GM12878 (cell line): Measurements from ENCODE around the gene NISCH. TPM values are rescaled to one million over a fixed set of nuclear protein-coding genes. Genes with fewer than 3 reads are reported as not detected.

Experiments
- BRCA1 ChIP-seq: IDR thresholded peaks from 2 replicates; pipeline ENCODE4 v1.6.1; 2011; ENCODE audit warnings: low read depth, low read length, improper control_type of control experiment
- CBFB ChIP-seq: IDR thresholded peaks from 2 replicates; pipeline ENCODE4 v1.6.1; 2016; ENCODE audit warnings: antibody characterized with exemption, low read depth
- FOS ChIP-seq: IDR thresholded peaks from 3 replicates; pipeline ENCODE4 v1.6.1; 2011; ENCODE audit warnings: borderline replicate concordance; ENCODE audit not compliant: insufficient read length; ENCODE audit errors: extremely low read depth
- FOXK2 ChIP-seq: fragments of 450-650 bp; IDR thresholded peaks from 2 replicates; pipeline ENCODE4 v1.6.1; 2017; ENCODE audit warnings: mild to moderate bottlenecking, moderate library complexity
- FOXM1 ChIP-seq: IDR thresholded peaks from 2 replicates; pipeline ENCODE4 v1.6.1; 2012; ENCODE audit warnings: low read depth, mild to moderate bottlenecking, inconsistent platforms, low read length, moderate library complexity
- MEF2A ChIP-seq: IDR thresholded peaks from 2 replicates; pipeline ENCODE4 v1.6.1; 2011; ENCODE audit warnings: low read depth, mild to moderate bottlenecking, low read length, moderate library complexity; ENCODE audit not compliant: insufficient read depth
- MXI1 ChIP-seq: fragments of 150-350 bp; IDR thresholded peaks from 2 replicates; pipeline ENCODE4 v1.6.1; 2011; ENCODE audit warnings: low read depth, mild to moderate bottlenecking, inconsistent platforms, low read length, improper control_type of control experiment
- MYB ChIP-seq: fragments of 150-350 bp; IDR thresholded peaks from 2 replicates; pipeline ENCODE4 v1.6.1; 2014; ENCODE audit warnings: mild to moderate bottlenecking, low read depth, low read length, borderline replicate concordance
- NBN ChIP-seq: fragments of 450-650 bp; IDR thresholded peaks from 2 replicates; pipeline ENCODE4 v1.6.1; 2016
- NR2C1 ChIP-seq: fragments of 450-650 bp; IDR thresholded peaks from 2 replicates; pipeline ENCODE4 v1.6.1; 2017; ENCODE audit warnings: antibody characterized with exemption, mild to moderate bottlenecking, moderate library complexity
- POLR2AphosphoS5 ChIP-seq: IDR thresholded peaks from 2 replicates; pipeline ENCODE4 v1.6.1; 2011; ENCODE audit warnings: mild to moderate bottlenecking, low read length, inconsistent platforms
- RB1 ChIP-seq: fragments of 450-650 bp; formaldehyde crosslinking; IDR thresholded peaks from 2 replicates; pipeline ENCODE4 v1.6.1; 2017; ENCODE audit warnings: mild to moderate bottlenecking, borderline replicate concordance
- SMAD1 ChIP-seq: fragments of 450-650 bp; IDR thresholded peaks from 2 replicates; pipeline ENCODE4 v1.6.1; 2018; ENCODE audit warnings: mild to moderate bottlenecking, low read depth; ENCODE audit not compliant: partially characterized antibody
- SMC3 ChIP-seq: IDR thresholded peaks from 2 replicates; pipeline ENCODE4 v1.6.1; 2011; ENCODE audit warnings: low read length, improper control_type of control experiment, borderline replicate concordance
- SREBF2 ChIP-seq: IDR thresholded peaks from 2 replicates; pipeline ENCODE4 v1.6.1; 2012; ENCODE audit warnings: mild to moderate bottlenecking, low read length
- TCF12 ChIP-seq: IDR thresholded peaks from 2 replicates; pipeline ENCODE4 v1.6.1; 2011; ENCODE audit warnings: low read depth, mild to moderate bottlenecking, low read length
- TCF7 ChIP-seq: IDR thresholded peaks from 2 replicates; pipeline ENCODE4 v1.6.1; 2014; ENCODE audit warnings: antibody characterized with exemption, borderline replicate concordance
- ZNF207 ChIP-seq: fragments of 450-650 bp; IDR thresholded peaks from 2 replicates; pipeline ENCODE4 v1.6.1; 2014; ENCODE audit warnings: antibody characterized with exemption, mild to moderate bottlenecking, borderline replicate concordance
- polyA plus RNA-seq, 11 experiments: library from polyadenylated mRNA; depleted of rRNA in 4 of 11; unstranded in 6 of 11; stranded (reverse) in 5 of 11; fragments of >200 nt; fragmentation: Nextera tagmentation in 4 of 11; fragmentation: Illumina TruSeq in 1 of 11; extraction: Ambion mirVana in 4 of 11; extraction: Trizol in 1 of 11; gene quantifications; 1 replicate in 1 of 11; 2 replicates in 10 of 11; pipeline versions ENCODE4 v1.2.1 to v1.2.3, GENCODE V29; 2011 to 2016; ENCODE audit warnings: inconsistent platforms in 2 of 11, missing spikeins in 2 of 11, low read depth in 1 of 11
- total RNA-seq, 4 experiments: library from RNA; depleted of rRNA in 3 of 4; stranded (reverse); fragments of >200 nt in 3 of 4; fragmentation: Illumina TruSeq in 1 of 4; extraction: Trizol in 1 of 4; gene quantifications; 2 replicates each; pipeline versions ENCODE4 v1.2.1 to v1.2.3, GENCODE V29; 2013 to 2021
- TF ChIP-seq, protein P1 (sequence below), 3 experiments: IDR thresholded peaks in 2 of 3; conservative IDR thresholded peaks in 1 of 3; 2 replicates each; pipeline ENCODE4 v1.5.1; 2011; ENCODE audit warnings: low read depth in 3 of 3, low read length in 3 of 3, mild to moderate bottlenecking in 3 of 3, control low read depth in 2 of 3, moderate library complexity in 2 of 3, inconsistent platforms in 1 of 3, mixed read lengths in 1 of 3; ENCODE audit not compliant: control insufficient read depth in 2 of 3, insufficient read depth in 1 of 3; ENCODE audit errors: extremely low read depth in 1 of 3
- TF ChIP-seq, protein P2 (sequence below): fragments of 450-650 bp; IDR thresholded peaks from 2 replicates; pipeline ENCODE4 v1.6.1; 2016; ENCODE audit warnings: mild to moderate bottlenecking
- TF ChIP-seq, protein P3 (sequence below): fragments of 450-650 bp; IDR thresholded peaks from 2 replicates; pipeline ENCODE4 v1.6.1; 2017; ENCODE audit warnings: low read depth, mild to moderate bottlenecking, moderate library complexity
- TF ChIP-seq, protein P4 (sequence below): fragments of 450-650 bp; formaldehyde crosslinking; IDR thresholded peaks from 2 replicates; pipeline ENCODE4 v1.4.0; 2022; ENCODE audit warnings: mild to moderate bottlenecking, moderate library complexity
- TF ChIP-seq, protein P5 (sequence below): IDR thresholded peaks from 2 replicates; pipeline ENCODE4 v1.6.1; 2012; ENCODE audit warnings: low read depth, low read length, improper control_type of control experiment

Gene NISCH
- total and polyA plus RNA-seq, 10 of the 15 experiments (the other 5 are each of a cell fraction or from before 2014, with no cell fraction given): 0.76 to 52.5 (median 24.6) TPM

DNA sequence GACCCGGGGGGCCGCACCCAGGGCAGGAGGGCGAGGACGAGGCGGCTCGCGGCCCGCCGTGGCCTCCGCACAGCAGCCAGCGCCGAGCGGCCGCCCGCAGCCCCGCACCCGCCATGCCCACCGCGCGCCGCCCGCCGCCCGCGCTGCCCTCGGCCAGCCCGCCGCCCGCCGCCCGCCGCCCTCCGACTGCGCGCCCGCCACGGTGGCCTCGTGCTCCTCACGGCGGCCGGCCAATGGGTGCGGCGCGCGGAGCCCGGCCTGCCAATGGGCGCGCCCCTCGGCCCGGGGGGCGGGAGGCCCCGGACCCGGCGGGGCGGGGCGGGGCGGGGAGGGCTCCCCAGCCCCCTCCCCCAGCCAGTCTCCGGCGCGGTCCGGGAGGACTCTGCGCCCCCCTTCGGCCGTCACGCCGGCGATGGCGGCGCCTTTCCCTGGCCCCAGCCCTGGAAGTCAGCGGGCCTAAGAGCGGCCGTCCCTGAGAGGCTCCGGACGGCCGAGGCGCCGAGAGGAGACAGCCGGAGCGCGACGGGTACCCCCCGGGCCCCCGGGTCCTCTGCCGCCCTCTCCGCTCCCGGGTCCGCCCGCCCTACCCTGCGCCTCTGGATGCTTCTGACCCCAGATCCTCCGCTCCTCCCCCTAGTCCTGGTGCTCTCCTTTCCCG is 78.3 kb downstream of the NISCH start, which contains the start of gene NT5DC2 (continued):
- TF ChIP-seq, protein P1, sequence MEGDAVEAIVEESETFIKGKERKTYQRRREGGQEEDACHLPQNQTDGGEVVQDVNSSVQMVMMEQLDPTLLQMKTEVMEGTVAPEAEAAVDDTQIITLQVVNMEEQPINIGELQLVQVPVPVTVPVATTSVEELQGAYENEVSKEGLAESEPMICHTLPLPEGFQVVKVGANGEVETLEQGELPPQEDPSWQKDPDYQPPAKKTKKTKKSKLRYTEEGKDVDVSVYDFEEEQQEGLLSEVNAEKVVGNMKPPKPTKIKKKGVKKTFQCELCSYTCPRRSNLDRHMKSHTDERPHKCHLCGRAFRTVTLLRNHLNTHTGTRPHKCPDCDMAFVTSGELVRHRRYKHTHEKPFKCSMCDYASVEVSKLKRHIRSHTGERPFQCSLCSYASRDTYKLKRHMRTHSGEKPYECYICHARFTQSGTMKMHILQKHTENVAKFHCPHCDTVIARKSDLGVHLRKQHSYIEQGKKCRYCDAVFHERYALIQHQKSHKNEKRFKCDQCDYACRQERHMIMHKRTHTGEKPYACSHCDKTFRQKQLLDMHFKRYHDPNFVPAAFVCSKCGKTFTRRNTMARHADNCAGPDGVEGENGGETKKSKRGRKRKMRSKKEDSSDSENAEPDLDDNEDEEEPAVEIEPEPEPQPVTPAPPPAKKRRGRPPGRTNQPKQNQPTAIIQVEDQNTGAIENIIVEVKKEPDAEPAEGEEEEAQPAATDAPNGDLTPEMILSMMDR (IDR thresholded peaks at IDR 0.05 in 2 of 3, conservative IDR thresholded peaks at IDR 0.05 in 1 of 3; ENCODE audit: control insufficient read depth in 2 of 3, extremely low read depth in 1 of 3, insufficient read depth in 1 of 3, low read depth in 3 of 3, low read length in 3 of 3): peak in 1 of 3 experiments; percentile 29; a peak in 2 of 6 replicates
- TF ChIP-seq POLR2AphosphoS5 (no peak), FOXM1 (no peak), RB1 (peak; percentile 35; the same call in 1 of the 2 replicates), CBFB (no peak), SREBF2 (no peak), NBN (no peak), FOXK2 (no peak), BRCA1 (no peak), MEF2A (no peak), NR2C1 (no peak), MXI1 (no peak), ZNF207 (no peak), TCF12 (0 out of 2 replicates have a peak, but pooled peaks have one; percentile 14), SMC3 (no peak), SMAD1 (no peak), FOS (no peak), MYB (no peak), TCF7 (no peak)
- TF ChIP-seq, protein P2, sequence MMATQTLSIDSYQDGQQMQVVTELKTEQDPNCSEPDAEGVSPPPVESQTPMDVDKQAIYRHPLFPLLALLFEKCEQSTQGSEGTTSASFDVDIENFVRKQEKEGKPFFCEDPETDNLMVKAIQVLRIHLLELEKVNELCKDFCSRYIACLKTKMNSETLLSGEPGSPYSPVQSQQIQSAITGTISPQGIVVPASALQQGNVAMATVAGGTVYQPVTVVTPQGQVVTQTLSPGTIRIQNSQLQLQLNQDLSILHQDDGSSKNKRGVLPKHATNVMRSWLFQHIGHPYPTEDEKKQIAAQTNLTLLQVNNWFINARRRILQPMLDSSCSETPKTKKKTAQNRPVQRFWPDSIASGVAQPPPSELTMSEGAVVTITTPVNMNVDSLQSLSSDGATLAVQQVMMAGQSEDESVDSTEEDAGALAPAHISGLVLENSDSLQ: no peak
- TF ChIP-seq, protein P3, sequence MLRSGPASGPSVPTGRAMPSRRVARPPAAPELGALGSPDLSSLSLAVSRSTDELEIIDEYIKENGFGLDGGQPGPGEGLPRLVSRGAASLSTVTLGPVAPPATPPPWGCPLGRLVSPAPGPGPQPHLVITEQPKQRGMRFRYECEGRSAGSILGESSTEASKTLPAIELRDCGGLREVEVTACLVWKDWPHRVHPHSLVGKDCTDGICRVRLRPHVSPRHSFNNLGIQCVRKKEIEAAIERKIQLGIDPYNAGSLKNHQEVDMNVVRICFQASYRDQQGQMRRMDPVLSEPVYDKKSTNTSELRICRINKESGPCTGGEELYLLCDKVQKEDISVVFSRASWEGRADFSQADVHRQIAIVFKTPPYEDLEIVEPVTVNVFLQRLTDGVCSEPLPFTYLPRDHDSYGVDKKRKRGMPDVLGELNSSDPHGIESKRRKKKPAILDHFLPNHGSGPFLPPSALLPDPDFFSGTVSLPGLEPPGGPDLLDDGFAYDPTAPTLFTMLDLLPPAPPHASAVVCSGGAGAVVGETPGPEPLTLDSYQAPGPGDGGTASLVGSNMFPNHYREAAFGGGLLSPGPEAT: no peak
- TF ChIP-seq, protein P4, sequence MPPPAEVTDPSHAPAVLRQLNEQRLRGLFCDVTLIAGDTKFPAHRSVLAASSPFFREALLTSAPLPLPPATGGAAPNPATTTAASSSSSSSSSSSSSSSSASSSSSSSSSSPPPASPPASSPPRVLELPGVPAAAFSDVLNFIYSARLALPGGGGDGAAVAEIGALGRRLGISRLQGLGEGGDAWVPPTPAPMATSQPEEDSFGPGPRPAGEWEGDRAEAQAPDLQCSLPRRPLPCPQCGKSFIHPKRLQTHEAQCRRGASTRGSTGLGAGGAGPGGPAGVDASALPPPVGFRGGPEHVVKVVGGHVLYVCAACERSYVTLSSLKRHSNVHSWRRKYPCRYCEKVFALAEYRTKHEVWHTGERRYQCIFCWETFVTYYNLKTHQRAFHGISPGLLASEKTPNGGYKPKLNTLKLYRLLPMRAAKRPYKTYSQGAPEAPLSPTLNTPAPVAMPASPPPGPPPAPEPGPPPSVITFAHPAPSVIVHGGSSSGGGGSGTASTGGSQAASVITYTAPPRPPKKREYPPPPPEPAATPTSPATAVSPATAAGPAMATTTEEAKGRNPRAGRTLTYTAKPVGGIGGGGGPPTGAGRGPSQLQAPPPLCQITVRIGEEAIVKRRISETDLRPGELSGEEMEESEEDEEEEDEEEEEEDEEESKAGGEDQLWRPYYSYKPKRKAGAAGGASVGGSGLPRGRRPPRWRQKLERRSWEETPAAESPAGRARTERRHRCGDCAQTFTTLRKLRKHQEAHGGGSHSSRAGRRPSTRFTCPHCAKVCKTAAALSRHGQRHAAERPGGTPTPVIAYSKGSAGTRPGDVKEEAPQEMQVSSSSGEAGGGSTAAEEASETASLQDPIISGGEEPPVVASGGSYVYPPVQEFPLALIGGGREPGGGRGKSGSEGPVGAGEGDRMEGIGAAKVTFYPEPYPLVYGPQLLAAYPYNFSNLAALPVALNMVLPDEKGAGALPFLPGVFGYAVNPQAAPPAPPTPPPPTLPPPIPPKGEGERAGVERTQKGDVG: no peak
- TF ChIP-seq, protein P5, sequence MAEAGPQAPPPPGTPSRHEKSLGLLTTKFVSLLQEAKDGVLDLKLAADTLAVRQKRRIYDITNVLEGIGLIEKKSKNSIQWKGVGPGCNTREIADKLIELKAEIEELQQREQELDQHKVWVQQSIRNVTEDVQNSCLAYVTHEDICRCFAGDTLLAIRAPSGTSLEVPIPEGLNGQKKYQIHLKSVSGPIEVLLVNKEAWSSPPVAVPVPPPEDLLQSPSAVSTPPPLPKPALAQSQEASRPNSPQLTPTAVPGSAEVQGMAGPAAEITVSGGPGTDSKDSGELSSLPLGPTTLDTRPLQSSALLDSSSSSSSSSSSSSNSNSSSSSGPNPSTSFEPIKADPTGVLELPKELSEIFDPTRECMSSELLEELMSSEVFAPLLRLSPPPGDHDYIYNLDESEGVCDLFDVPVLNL: no peak
